ENCODE data around the gene BMP3. TPM values are rescaled to one million over a fixed set of nuclear protein-coding genes. Genes with fewer than 3 reads are reported as not detected.

Gene BMP3
- total RNA-seq, 1 donor from 2014 or later: not detected

DNA sequence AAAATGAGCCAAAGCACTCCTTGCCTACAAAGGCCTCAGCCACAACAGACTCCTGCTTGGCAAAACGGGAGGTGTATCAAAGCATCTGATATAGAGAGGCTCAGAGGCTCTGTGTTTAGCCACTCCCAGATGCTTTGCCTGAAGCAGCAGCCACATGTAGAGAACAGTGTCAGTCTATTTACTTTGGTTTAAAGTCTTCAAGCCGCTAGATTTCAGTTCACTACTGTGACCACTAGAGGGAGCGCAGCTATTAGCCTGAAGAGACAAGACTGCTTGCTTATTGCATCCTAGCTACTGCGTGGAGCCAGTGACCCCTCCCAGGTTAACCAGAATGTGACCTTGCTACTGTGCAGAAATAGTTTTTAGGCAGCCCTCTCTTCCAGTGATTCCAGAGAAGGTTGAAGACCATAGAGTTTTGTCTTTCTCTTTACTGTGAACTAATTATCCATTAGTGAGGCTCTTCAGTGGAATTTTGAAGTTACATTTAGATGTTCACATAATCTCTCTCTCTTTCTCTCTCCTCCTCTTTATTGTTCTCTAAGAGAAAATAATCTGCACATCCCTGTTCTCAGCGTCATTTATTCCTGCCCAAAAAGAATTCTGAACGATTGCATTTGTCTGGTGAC, 39.3 kb downstream of the BMP3 start:
- Mint-ChIP-seq H3K36me3 (ENCODE audit: unreplicated experiment) (no peaks in the 10 kb centered on the region), H3K27me3 (ENCODE audit: unreplicated experiment) (peaks cover 18% of the 10 kb centered on the region), H3K27ac (ENCODE audit: unreplicated experiment) (no peak overlapping the region), H3K4me1 (ENCODE audit: unreplicated experiment) (no peaks in the 10 kb centered on the region), H3K4me3 (ENCODE audit: unreplicated experiment) (no peak overlapping the region), H3K9me3 (ENCODE audit: unreplicated experiment) (no peaks in the 10 kb centered on the region)
- TF ChIP-seq, protein P1, sequence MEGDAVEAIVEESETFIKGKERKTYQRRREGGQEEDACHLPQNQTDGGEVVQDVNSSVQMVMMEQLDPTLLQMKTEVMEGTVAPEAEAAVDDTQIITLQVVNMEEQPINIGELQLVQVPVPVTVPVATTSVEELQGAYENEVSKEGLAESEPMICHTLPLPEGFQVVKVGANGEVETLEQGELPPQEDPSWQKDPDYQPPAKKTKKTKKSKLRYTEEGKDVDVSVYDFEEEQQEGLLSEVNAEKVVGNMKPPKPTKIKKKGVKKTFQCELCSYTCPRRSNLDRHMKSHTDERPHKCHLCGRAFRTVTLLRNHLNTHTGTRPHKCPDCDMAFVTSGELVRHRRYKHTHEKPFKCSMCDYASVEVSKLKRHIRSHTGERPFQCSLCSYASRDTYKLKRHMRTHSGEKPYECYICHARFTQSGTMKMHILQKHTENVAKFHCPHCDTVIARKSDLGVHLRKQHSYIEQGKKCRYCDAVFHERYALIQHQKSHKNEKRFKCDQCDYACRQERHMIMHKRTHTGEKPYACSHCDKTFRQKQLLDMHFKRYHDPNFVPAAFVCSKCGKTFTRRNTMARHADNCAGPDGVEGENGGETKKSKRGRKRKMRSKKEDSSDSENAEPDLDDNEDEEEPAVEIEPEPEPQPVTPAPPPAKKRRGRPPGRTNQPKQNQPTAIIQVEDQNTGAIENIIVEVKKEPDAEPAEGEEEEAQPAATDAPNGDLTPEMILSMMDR (IDR thresholded peaks at IDR 0.05): peak; percentile 92
- DNase-seq (ENCODE audit: extremely low spot score, unreplicated experiment): no peak

DNA sequence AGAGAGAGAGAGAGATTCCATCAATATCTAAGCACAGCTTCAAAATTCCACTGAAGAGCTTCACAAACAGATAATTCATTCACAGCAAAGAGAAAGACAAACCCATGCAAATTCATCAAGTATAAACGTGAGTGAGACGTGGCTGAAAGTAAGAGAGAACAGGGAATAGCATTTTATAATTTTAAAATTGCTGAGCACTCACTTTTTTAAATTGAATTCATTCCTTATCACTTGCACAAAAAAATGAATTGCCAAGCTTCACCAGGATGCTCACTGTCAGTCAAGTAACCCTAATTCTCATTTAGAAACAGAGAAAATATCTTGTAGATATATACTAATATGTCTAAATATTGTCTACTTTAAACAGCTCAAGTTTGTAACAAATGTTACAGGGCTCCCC, 40.5 kb downstream of the BMP3 start:
- Mint-ChIP-seq H3K4me1 (ENCODE audit: unreplicated experiment) (no peaks in the 10 kb centered on the region), H3K27ac (ENCODE audit: unreplicated experiment) (no peak overlapping the region), H3K9me3 (ENCODE audit: unreplicated experiment) (no peaks in the 10 kb centered on the region), H3K36me3 (ENCODE audit: unreplicated experiment) (no peaks in the 10 kb centered on the region), H3K4me3 (ENCODE audit: unreplicated experiment) (no peak overlapping the region), H3K27me3 (ENCODE audit: unreplicated experiment) (peaks cover 14% of the 10 kb centered on the region)
- TF ChIP-seq, protein P1 (IDR thresholded peaks at IDR 0.05): no peak
- DNase-seq (ENCODE audit: extremely low spot score, unreplicated experiment): no peak

DNA sequence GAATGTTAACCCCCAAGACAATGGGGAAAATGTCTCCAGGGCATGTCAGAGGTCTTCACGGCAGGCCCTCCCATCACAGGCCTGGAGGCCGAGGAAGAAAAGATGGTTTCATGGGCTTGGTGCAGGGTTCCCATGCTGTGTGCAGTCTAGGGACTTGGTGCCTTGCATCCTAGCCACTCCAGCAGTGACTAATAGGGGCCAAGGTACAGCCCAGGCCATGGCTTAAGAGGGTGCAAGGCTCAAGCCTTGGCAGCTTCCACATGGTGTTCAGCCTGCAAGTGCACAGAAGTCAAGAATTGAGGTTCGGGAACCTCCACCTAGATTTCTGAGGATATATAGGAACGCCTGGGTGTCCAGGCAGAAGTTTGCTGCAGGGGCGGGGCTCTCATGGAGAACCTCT, 50.6 kb downstream of the BMP3 start:
- no peak overlapping the region for H3K27ac Mint-ChIP-seq (ENCODE audit: unreplicated experiment)
- TF ChIP-seq, protein P1 (IDR thresholded peaks at IDR 0.05): no peak
- no peaks in the 10 kb centered on the region for H3K36me3 Mint-ChIP-seq (ENCODE audit: unreplicated experiment)
- H3K4me3 Mint-ChIP-seq (ENCODE audit: unreplicated experiment): no peak overlapping the region
- DNase-seq (ENCODE audit: extremely low spot score, unreplicated experiment): no peak
- H3K9me3 Mint-ChIP-seq (ENCODE audit: unreplicated experiment): no peaks in the 10 kb centered on the region
- H3K27me3 Mint-ChIP-seq (ENCODE audit: unreplicated experiment): peaks cover 4% of the 10 kb centered on the region
- H3K4me1 Mint-ChIP-seq (ENCODE audit: unreplicated experiment): no peaks in the 10 kb centered on the region

DNA sequence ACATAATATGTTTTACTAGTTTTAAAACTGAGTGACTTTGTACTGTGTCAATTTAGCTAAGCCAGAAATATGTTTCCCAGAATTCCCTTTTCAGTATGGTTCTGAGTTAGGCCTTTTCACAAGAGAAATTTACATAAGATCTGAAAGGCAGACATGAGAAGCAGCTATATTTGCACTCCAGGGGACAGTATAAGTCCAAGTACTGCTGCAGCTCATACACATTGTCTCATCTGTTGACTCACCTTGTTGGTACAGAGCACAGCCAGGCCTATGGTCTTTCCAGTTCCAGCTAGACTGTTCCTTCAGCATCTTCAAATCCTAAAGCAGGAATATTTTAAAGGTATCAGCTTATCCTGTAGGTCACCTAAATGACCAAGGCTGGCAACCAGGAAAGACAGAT, 53.5 kb downstream of the BMP3 start:
- Mint-ChIP-seq H3K4me3 (ENCODE audit: unreplicated experiment) (no peak overlapping the region), H3K36me3 (ENCODE audit: unreplicated experiment) (no peaks in the 10 kb centered on the region), H3K4me1 (ENCODE audit: unreplicated experiment) (no peaks in the 10 kb centered on the region), H3K27me3 (ENCODE audit: unreplicated experiment) (no peaks in the 10 kb centered on the region), H3K9me3 (ENCODE audit: unreplicated experiment) (no peaks in the 10 kb centered on the region), H3K27ac (ENCODE audit: unreplicated experiment) (no peak overlapping the region)
- DNase-seq (ENCODE audit: extremely low spot score, unreplicated experiment): no peak
- TF ChIP-seq, protein P1 (IDR thresholded peaks at IDR 0.05): no peak

DNA sequence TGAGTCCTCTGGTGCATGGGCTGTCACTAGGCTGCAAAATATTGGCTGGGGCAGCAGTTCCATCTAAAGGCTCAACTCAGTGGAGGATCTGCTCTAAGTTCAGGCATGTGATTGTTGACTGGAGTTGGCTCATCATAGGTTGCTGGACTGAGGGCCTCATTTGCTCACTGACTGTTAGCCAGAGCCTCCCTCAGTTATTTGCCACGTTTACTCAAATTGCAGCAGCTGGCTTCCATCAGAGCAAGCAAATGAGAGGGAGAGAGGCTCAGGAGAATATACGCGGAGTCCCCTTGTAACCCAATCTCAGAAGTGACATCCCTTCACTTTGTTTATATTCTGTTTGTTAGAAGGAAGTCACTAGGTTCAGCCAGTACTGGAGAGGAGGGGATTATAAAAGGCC, 54.1 kb downstream of the BMP3 start:
- TF ChIP-seq, protein P1 (IDR thresholded peaks at IDR 0.05): no peak
- DNase-seq (ENCODE audit: extremely low spot score, unreplicated experiment): no peak
- no peaks in the 10 kb centered on the region for H3K4me1 Mint-ChIP-seq (ENCODE audit: unreplicated experiment)
- no peaks in the 10 kb centered on the region for H3K27me3 Mint-ChIP-seq (ENCODE audit: unreplicated experiment)
- H3K9me3 Mint-ChIP-seq (ENCODE audit: unreplicated experiment): no peaks in the 10 kb centered on the region
- no peaks in the 10 kb centered on the region for H3K36me3 Mint-ChIP-seq (ENCODE audit: unreplicated experiment)
- no peak overlapping the region for H3K4me3 Mint-ChIP-seq (ENCODE audit: unreplicated experiment)
- no peak overlapping the region for H3K27ac Mint-ChIP-seq (ENCODE audit: unreplicated experiment)

Data from osteocyte (in vitro differentiated cells).